ENCODE data around the gene SGSM1. TPM values are rescaled to one million over a fixed set of nuclear protein-coding genes. Genes with fewer than 3 reads are reported as not detected.

SGSM1 gene
- total and polyA plus RNA-seq, 4 donors = 0.50 to 9.5 (median 7.5) TPM

DNA sequence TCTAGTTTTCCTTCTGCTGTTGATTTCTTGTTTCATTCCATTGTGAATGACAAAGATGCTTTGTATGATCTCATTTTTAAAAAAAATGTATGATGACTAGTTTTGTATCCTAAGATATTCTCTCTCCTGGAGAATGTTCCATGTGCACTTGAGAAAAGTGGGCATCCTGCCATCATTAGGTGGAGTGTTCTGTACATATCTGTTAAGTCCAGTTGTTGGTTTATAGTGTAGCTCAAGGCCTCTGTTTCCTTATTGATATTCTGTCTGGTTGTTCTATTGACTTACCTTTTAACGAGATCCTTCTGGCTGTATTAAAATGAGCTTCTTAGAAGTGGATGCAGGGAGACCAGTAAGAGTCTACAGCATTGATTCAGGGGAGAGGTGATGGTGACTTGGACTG, 35.2 kb downstream of the SGSM1 start:
- Histone ChIP-seq H3K27ac (ENCODE audit: low read depth in 1 of 2, low read length in 2 of 2) (no peak overlapping the region), H3K9me3 (ENCODE audit: control insufficient read depth, low read length) (no peaks in the 10 kb centered on the region), H3K4me3 (ENCODE audit: low read length in 2 of 2) (no peak overlapping the region), H3K36me3 (ENCODE audit: control insufficient read depth in 1 of 2, insufficient read depth in 2 of 2, low read length in 1 of 2) (no peaks in the 10 kb centered on the region), H3K27me3 (ENCODE audit: control insufficient read depth in 1 of 2, insufficient read depth in 2 of 2, low read length in 1 of 2) (no peaks in the 10 kb centered on the region), H3K4me1 (ENCODE audit: control insufficient read depth in 1 of 2, insufficient read depth in 2 of 2, low read length in 2 of 2) (no peaks in the 10 kb centered on the region)
- DNase-seq (no peak), ATAC-seq (ENCODE audit: low FRiP score) (no peak)
- intact Hi-C loops (cut with DNase I) = no loop called here
- WGBS, 2 donors = 81 to 93% methylated on average over 1 of the region's 1 CpG

DNA sequence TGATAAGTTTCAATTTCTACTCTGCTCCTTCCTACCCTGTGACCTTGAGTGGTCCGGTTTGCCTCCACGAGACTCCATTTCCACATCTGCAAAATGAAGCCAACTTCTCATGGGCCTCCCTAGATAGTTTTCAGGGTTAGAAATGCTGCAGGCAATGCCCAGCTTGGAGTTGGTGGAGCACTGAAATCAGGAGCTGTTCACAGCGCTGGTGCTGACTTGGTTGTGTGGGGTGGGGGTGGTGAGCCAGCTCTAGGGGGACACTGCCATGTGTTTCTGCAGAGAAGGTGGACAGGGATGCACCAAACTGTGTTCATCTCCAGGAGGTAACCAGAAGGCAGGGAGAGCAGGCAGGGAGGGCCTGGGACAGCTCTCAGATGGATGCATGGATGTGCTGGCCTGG, 37.0 kb downstream of the SGSM1 start:
- Histone ChIP-seq H3K36me3 (ENCODE audit: control insufficient read depth in 1 of 2, insufficient read depth in 2 of 2, low read length in 1 of 2) (no peaks in the 10 kb centered on the region), H3K27me3 (ENCODE audit: control insufficient read depth in 1 of 2, insufficient read depth in 2 of 2, low read length in 1 of 2) (no peaks in the 10 kb centered on the region), H3K27ac (ENCODE audit: low read depth in 1 of 2, low read length in 2 of 2) (no peak overlapping the region), H3K4me3 (ENCODE audit: low read length in 2 of 2) (no peak overlapping the region), H3K9me3 (ENCODE audit: control insufficient read depth, low read length) (no peaks in the 10 kb centered on the region), H3K4me1 (ENCODE audit: control insufficient read depth in 1 of 2, insufficient read depth in 2 of 2, low read length in 2 of 2) (no peaks in the 10 kb centered on the region)
- DNase-seq (no peak), ATAC-seq (ENCODE audit: low FRiP score) (no peak)
- 76 to 80% methylated on average over 3 of the region's 3 CpGs for WGBS, 2 donors
- intact Hi-C loops (cut with DNase I) = no loop called here

DNA sequence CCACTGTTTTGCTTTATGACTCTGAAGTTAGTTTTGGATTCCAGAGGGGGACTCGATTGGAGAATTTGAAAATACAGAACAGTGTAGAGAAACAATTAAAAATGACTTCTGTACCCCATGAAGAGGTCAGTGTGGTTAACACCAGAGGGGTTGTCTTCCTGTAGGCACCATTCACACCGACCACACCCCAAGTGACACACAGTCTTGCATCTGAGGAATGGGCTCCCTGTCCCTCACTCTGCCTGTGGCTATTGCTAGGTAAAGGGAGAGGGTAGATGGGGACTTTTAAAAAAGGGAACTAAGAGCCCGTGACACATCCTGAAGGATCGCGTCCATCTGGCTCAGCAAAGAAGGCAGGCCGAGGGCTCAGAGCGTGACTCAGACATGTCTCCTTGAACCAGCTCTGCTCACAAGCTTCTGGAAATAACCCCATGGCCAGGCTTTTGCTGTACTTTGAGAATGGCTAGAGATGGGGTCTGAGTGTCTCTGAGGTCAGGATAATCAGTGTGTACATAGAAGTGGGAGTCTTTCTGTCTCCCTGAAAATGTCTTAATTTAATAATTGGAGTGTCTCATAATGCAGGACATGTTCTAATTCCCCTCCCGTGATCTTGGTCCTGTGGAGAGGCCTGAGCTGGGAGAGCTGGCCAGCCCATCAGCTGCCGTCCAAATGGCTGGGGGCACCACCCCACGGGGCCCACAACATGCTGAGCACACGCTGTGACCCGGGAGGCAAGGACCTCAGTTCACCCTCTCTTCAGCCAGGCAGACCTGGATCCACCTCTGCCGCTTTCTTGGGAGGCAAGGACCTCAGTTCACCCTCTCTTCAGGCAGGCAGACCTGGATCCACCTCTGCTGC, 39.3 kb downstream of the SGSM1 start:
- Histone ChIP-seq H3K4me3 (ENCODE audit: low read length in 2 of 2) (no peak overlapping the region), H3K27me3 (ENCODE audit: control insufficient read depth in 1 of 2, insufficient read depth in 2 of 2, low read length in 1 of 2) (no peaks in the 10 kb centered on the region), H3K27ac (ENCODE audit: low read depth in 1 of 2, low read length in 2 of 2) (peak overlapping the region in 1 of 2 donors; percentile 89), H3K36me3 (ENCODE audit: control insufficient read depth in 1 of 2, insufficient read depth in 2 of 2, low read length in 1 of 2) (no peaks in the 10 kb centered on the region), H3K4me1 (ENCODE audit: control insufficient read depth in 1 of 2, insufficient read depth in 2 of 2, low read length in 2 of 2) (no peaks in the 10 kb centered on the region), H3K9me3 (ENCODE audit: control insufficient read depth, low read length) (no peaks in the 10 kb centered on the region)
- 45 to 60% methylated on average over 13 of the region's 13 CpGs for WGBS, 2 donors
- DNase-seq (peak; percentile 82 to 86), ATAC-seq (ENCODE audit: low FRiP score) (peak; percentile 65)
- intact Hi-C loops (cut with DNase I) = loop anchor here in 1 of 2 donors (5.0 kb wide), 1 partner anchor 38 kb away; the partner anchor contains the start of gene SGSM1

DNA sequence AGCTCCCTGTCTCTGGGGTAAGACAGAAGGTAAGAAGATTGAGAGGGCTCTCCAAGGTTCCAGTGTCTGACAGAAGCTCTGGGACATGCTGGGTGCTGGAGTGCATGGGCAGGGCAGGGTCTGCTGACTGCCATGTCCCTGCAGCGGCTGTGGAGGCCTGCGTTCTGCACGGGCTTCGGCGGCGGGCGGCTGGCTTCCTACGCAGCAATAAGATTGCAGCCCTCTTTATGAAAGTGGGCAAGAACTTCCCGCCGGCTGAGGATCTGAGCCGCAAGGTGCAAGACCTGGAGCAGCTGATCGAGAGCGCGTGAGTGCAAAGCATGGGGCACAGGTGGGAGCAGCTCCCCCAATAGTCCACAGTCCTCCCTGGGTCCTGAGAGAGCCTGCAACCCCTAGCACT, 41.5 kb downstream of the SGSM1 start:
- no peak overlapping the region for H3K4me3 ChIP-seq (ENCODE audit: low read length in 2 of 2)
- intact Hi-C loops (cut with DNase I) = loop anchor here in 1 of 2 donors (5.0 kb wide), 1 partner anchor 40 kb away; the partner anchor contains the start of gene SGSM1
- no peaks in the 10 kb centered on the region for H3K27me3 ChIP-seq (ENCODE audit: control insufficient read depth in 1 of 2, insufficient read depth in 2 of 2, low read length in 1 of 2)
- DNase-seq = no peak
- no peaks in the 10 kb centered on the region for H3K4me1 ChIP-seq (ENCODE audit: control insufficient read depth in 1 of 2, insufficient read depth in 2 of 2, low read length in 2 of 2)
- 96 to 98% methylated on average over 14 of the region's 14 CpGs for WGBS, 2 donors
- H3K9me3 ChIP-seq (ENCODE audit: control insufficient read depth, low read length) = no peaks in the 10 kb centered on the region
- ATAC-seq (ENCODE audit: low FRiP score) = no peak
- no peak overlapping the region for H3K27ac ChIP-seq (ENCODE audit: low read depth in 1 of 2, low read length in 2 of 2)
- H3K36me3 ChIP-seq (ENCODE audit: control insufficient read depth in 1 of 2, insufficient read depth in 2 of 2, low read length in 1 of 2) = no peaks in the 10 kb centered on the region

DNA sequence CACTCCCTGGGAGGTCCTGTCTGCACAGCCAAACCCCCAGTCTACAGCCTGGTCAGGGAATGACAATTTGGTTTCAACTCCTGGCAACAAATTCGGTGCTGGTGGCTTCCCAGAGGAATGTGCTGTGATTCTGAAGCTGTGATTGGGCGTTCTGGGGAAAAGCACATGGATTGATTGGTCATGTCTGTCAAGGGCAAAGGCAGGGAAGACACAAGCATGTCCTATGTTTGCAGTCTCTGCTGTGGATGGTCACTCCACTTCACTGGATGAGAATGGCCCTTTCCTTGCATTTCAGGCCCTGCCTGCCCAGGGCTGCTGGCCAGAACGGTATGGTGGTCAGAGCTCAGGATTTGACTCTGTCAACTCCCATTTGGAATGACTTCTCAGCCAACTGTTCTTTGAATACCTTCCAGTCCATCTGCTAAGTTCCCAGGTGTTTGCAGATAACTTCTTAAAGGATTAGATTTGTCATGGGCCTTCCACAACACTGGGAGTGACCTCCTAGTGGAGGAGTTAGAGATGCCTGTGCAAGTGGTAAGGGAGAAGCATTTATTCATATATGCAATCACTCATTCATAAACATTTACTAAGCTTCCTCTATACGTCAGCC, 42.7 kb downstream of the SGSM1 start:
- 82 to 85% methylated on average over 4 of the region's 4 CpGs for WGBS, 2 donors
- Histone ChIP-seq H3K36me3 (ENCODE audit: control insufficient read depth in 1 of 2, insufficient read depth in 2 of 2, low read length in 1 of 2) (no peaks in the 10 kb centered on the region), H3K9me3 (ENCODE audit: control insufficient read depth, low read length) (no peaks in the 10 kb centered on the region), H3K27ac (ENCODE audit: low read depth in 1 of 2, low read length in 2 of 2) (no peak overlapping the region), H3K4me1 (ENCODE audit: control insufficient read depth in 1 of 2, insufficient read depth in 2 of 2, low read length in 2 of 2) (no peaks in the 10 kb centered on the region), H3K4me3 (ENCODE audit: low read length in 2 of 2) (no peak overlapping the region), H3K27me3 (ENCODE audit: control insufficient read depth in 1 of 2, insufficient read depth in 2 of 2, low read length in 1 of 2) (no peaks in the 10 kb centered on the region)
- intact Hi-C loops (cut with DNase I) = loop anchor here in 1 of 2 donors (5.0 kb wide), 1 partner anchor 41 kb away; the partner anchor contains the start of gene SGSM1
- ATAC-seq (ENCODE audit: low FRiP score) (no peak), DNase-seq (no peak)

DNA sequence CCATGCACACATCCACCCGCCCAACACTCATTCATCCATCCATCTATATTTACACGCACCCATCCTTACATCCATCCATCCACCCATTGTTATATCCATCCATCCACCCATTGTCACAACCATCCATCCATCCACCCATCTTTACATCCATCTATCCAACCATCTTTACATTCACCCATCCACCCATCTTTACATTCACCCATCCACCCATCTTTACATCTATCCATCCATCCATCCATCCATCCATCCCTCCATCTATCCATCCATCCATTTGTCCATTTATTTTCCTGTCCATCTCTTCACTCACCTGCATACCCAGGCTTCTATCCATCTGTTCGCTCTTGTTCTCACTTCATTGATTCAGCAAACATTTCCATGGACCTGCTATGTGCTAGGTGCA, 49.8 kb downstream of the SGSM1 start:
- no peak for DNase-seq
- 93 to 99% methylated on average over 3 of the region's 3 CpGs for WGBS, 2 donors
- H3K9me3 ChIP-seq (ENCODE audit: control insufficient read depth, low read length) = no peaks in the 10 kb centered on the region

DNA sequence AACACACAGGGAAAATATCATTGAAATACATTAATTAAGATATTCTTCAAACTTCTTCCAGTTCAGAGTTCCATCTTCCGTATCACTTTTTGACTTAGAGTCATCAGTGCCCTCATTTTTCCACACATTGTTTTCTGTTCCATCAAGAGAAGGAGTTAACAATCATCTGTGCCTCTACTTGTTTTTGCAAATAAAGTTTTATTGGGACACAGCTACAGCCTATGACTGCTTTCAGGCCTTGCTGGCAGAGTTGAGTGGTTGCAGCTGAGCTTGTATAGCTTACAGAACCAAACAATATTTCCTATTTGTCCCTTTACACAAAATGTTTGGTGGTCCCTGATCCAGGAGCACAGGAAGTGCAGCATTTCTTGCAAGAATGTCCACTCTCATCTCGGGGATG, 51.6 kb downstream of the SGSM1 start:
- Histone ChIP-seq H3K27me3 (ENCODE audit: control insufficient read depth in 1 of 2, insufficient read depth in 2 of 2, low read length in 1 of 2) (no peaks in the 10 kb centered on the region), H3K36me3 (ENCODE audit: control insufficient read depth in 1 of 2, insufficient read depth in 2 of 2, low read length in 1 of 2) (peaks cover 3 to 6% of the 10 kb centered on the region in 2 donors), H3K27ac (ENCODE audit: low read depth in 1 of 2, low read length in 2 of 2) (no peak overlapping the region), H3K9me3 (ENCODE audit: control insufficient read depth, low read length) (no peaks in the 10 kb centered on the region), H3K4me1 (ENCODE audit: control insufficient read depth in 1 of 2, insufficient read depth in 2 of 2, low read length in 2 of 2) (no peaks in the 10 kb centered on the region), H3K4me3 (ENCODE audit: low read length in 2 of 2) (no peak overlapping the region)
- DNase-seq (no peak), ATAC-seq (ENCODE audit: low FRiP score) (no peak)
- intact Hi-C loops (cut with DNase I) = no loop called here
- 80 to 85% methylated on average over 2 of the region's 2 CpGs for WGBS, 2 donors

More for the DNA sequence above, 49.8 kb downstream of the SGSM1 start:
- intact Hi-C loops (cut with DNase I) = no loop called here
- no peak for ATAC-seq (ENCODE audit: low FRiP score)
- peaks cover 3 to 6% of the 10 kb centered on the region in 2 donors for H3K36me3 ChIP-seq (ENCODE audit: control insufficient read depth in 1 of 2, insufficient read depth in 2 of 2, low read length in 1 of 2)
- H3K27ac ChIP-seq (ENCODE audit: low read depth in 1 of 2, low read length in 2 of 2) = no peak overlapping the region
- H3K27me3 ChIP-seq (ENCODE audit: control insufficient read depth in 1 of 2, insufficient read depth in 2 of 2, low read length in 1 of 2) = no peaks in the 10 kb centered on the region
- no peaks in the 10 kb centered on the region for H3K4me1 ChIP-seq (ENCODE audit: control insufficient read depth in 1 of 2, insufficient read depth in 2 of 2, low read length in 2 of 2)
- no peak overlapping the region for H3K4me3 ChIP-seq (ENCODE audit: low read length in 2 of 2)

DNA sequence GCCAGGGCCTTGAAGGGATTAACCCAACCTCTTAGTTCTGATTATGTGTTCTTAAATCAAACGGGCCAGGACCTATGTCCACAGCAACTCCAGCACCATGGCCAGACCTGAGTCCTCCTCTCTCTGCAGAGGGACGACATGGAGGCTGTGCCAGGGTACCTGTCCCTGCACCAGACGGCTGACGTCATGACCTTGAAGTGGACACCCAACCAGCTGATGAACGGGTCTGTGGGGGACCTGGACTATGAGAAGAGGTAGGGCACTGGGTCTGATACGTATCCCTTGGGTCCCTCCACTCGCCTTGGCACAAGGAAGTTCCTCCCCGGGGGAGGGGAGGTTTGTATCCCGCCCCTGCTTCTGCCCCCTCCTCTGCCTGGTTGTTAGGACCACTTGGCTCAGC, 53.6 kb downstream of the SGSM1 start:
- no peak overlapping the region for H3K4me3 ChIP-seq (ENCODE audit: low read length in 2 of 2)
- no peak for ATAC-seq (ENCODE audit: low FRiP score)
- 80 to 81% methylated on average over 9 of the region's 9 CpGs for WGBS, 2 donors
- no peaks in the 10 kb centered on the region for H3K4me1 ChIP-seq (ENCODE audit: control insufficient read depth in 1 of 2, insufficient read depth in 2 of 2, low read length in 2 of 2)
- no peaks in the 10 kb centered on the region for H3K9me3 ChIP-seq (ENCODE audit: control insufficient read depth, low read length)
- no peak for DNase-seq
- H3K27ac ChIP-seq (ENCODE audit: low read depth in 1 of 2, low read length in 2 of 2) = no peak overlapping the region
- H3K27me3 ChIP-seq (ENCODE audit: control insufficient read depth in 1 of 2, insufficient read depth in 2 of 2, low read length in 1 of 2) = no peaks in the 10 kb centered on the region
- intact Hi-C loops (cut with DNase I) = no loop called here
- H3K36me3 ChIP-seq (ENCODE audit: control insufficient read depth in 1 of 2, insufficient read depth in 2 of 2, low read length in 1 of 2) = peaks cover 3 to 6% of the 10 kb centered on the region in 2 donors

DNA sequence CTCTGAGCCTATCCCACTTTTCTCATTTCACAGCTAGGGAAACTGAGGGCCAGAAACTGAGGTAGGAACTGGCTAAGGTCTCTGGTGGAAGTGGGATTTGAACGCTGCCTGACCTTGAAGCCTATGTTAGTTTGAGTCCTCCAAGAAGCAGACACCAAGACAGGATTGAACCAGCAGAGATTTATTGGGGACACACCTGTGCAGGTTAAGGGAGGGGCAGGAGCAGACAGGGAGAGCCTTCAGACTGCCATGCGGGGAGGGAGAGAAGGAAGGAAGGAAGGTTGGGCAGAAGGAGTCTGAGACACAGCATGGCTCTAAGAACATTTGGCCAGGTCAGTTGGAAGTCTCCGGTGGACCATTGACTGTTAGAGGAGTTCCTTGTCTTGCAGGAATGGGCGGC, 59.5 kb downstream of the SGSM1 start:
- no peak overlapping the region for H3K4me3 ChIP-seq (ENCODE audit: low read length in 2 of 2)
- no peaks in the 10 kb centered on the region for H3K27me3 ChIP-seq (ENCODE audit: control insufficient read depth in 1 of 2, insufficient read depth in 2 of 2, low read length in 1 of 2)
- WGBS, 2 donors = 86 to 93% methylated on average over 4 of the region's 4 CpGs
- DNase-seq = no peak
- no peaks in the 10 kb centered on the region for H3K4me1 ChIP-seq (ENCODE audit: control insufficient read depth in 1 of 2, insufficient read depth in 2 of 2, low read length in 2 of 2)
- no peaks in the 10 kb centered on the region for H3K9me3 ChIP-seq (ENCODE audit: control insufficient read depth, low read length)
- H3K27ac ChIP-seq (ENCODE audit: low read depth in 1 of 2, low read length in 2 of 2) = no peak overlapping the region
- intact Hi-C loops (cut with DNase I) = no loop called here
- no peak for ATAC-seq (ENCODE audit: low FRiP score)
- no peaks in the 10 kb centered on the region for H3K36me3 ChIP-seq (ENCODE audit: control insufficient read depth in 1 of 2, insufficient read depth in 2 of 2, low read length in 1 of 2)
